ENCODE data around the gene PPP1R10.

DNA sequence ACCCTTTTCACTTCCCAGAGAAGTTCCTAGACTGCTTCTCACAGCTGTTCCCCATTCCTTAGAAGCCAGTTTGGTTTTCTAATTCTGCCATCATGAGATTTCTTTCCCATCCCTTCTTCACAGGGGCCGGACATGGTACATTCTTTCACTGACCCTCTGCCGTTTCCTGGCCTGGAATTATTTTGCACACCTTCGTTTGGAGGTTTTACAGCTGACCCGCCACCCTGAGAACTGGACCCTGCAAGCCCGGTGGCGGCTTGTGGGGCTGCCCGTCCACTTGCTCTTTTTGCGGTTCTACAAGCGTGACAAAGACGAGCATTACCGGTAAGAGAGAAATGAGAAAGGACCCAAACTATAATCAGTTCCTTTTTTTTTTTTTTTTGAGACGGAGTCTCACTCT is 34.1 kb upstream of the PPP1R10 start:
- TF ChIP-seq EZH2phosphoT487 (IDR thresholded peaks at IDR 0.05; ENCODE audit: low read depth), result no peak
- TF ChIP-seq, protein P1, sequence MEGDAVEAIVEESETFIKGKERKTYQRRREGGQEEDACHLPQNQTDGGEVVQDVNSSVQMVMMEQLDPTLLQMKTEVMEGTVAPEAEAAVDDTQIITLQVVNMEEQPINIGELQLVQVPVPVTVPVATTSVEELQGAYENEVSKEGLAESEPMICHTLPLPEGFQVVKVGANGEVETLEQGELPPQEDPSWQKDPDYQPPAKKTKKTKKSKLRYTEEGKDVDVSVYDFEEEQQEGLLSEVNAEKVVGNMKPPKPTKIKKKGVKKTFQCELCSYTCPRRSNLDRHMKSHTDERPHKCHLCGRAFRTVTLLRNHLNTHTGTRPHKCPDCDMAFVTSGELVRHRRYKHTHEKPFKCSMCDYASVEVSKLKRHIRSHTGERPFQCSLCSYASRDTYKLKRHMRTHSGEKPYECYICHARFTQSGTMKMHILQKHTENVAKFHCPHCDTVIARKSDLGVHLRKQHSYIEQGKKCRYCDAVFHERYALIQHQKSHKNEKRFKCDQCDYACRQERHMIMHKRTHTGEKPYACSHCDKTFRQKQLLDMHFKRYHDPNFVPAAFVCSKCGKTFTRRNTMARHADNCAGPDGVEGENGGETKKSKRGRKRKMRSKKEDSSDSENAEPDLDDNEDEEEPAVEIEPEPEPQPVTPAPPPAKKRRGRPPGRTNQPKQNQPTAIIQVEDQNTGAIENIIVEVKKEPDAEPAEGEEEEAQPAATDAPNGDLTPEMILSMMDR (IDR thresholded peaks at IDR 0.05; ENCODE audit: low read depth, low read length), result no peak

Data from OCI-LY3 (cell line).